Stimulated activated CD4-positive, alpha-beta T cell treated with anti-CD3 and anti-CD28 coated beads, Interleukin-15, amount 100 ng/mL, for 48 hours (primary cell): ENCODE results near the gene OSTN.

Source experiments
- DNase-seq, 2 donors: peaks; one replicate each; pipeline ENCODE4 v3.0.0-alpha.2; 2020; ENCODE audit warnings: low read depth in 2 of 2

Gene OSTN

GRCh38 chr3:191314109-191314728, 115.2 kb downstream of the OSTN start:
- no peak for DNase-seq
